GM12878 (cell line): ENCODE measurements around the gene CNPY1. TPM values are rescaled to one million over a fixed set of nuclear protein-coding genes. Genes with fewer than 3 reads are reported as not detected.

Experiments used
- ATAC-seq: fragments of 200-7000 bp; cut with Tn5 transposase; 3 replicates; pipeline ENCODE4 v1.9.1; 2020; ENCODE audit warnings: mild to moderate bottlenecking, moderate library complexity
- BruUV-seq: library from RNA; stranded (reverse); fragments of 400-500 nt; replicated peaks from 2 replicates; lab custom pipeline; 2021; lab: Mats Ljungman, UMichigan
- CTCF ChIA-PET: fragments of 300-600 bp; sonication (Branson Sonifier 250); formaldehyde crosslinking; extraction: SDS; loops from one replicate; lab custom pipeline; 2021; ENCODE audit warnings: inconsistent platforms; lab: Yijun Ruan, JAX
- POLR2A ChIA-PET: fragments of 350-600 bp; formaldehyde crosslinking; extraction: SDS; loops from one replicate; lab custom pipeline; 2021; ENCODE audit warnings: inconsistent platforms; lab: Charles Lee
- RAD21 ChIA-PET: fragments of 300-600 bp; sonication (Branson Sonifier 250); formaldehyde crosslinking; loops from one replicate; lab custom pipeline; 2023; ENCODE audit warnings: antibody characterized with exemption; ENCODE audit not compliant: unreplicated experiment; lab: Charles Lee
- SMC1A ChIA-PET: fragments of 300-600 bp; sonication (Branson Sonifier 250); formaldehyde crosslinking; loops from one replicate; lab custom pipeline; 2023; ENCODE audit not compliant: unreplicated experiment, uncharacterized antibody; lab: Charles Lee
- DNase-seq: peaks from one replicate; pipeline ENCODE4 v3.0.0-alpha.2; 2011; ENCODE audit warnings: low read depth, low spot score
- FAIRE-seq: peaks from 3 replicates; lab custom pipeline; 2011; peaks lifted over from hg19 to GRCh38; lab: Jason Lieb, UNC
- H2AFZ ChIP-seq: 2 replicates; pipeline ENCODE4 v1.6.0; 2011; ENCODE audit warnings: low read depth, low read length, control low read depth; ENCODE audit not compliant: control insufficient read depth
- H3K27ac ChIP-seq: 2 replicates; pipeline ENCODE4 v1.5.1; 2011; ENCODE audit warnings: control low read depth; ENCODE audit not compliant: control insufficient read depth, insufficient read depth
- H3K27me3 ChIP-seq, 2 experiments: replicated peaks in 1 of 2; 2 replicates each; pipeline versions ENCODE4 v1.6.0 to v1.6.1; 2011; ENCODE audit warnings: low read length in 1 of 2; ENCODE audit not compliant: control insufficient read depth in 2 of 2, insufficient read depth in 2 of 2
- H3K36me3 ChIP-seq, 2 experiments: 2 replicates each; pipeline ENCODE4 v1.5.1; 2011; ENCODE audit warnings: low read length in 1 of 2; ENCODE audit not compliant: control insufficient read depth in 2 of 2, insufficient read depth in 2 of 2
- H3K4me1 ChIP-seq: 2 replicates; pipeline ENCODE4 v1.6.1; 2011; ENCODE audit warnings: mild to moderate bottlenecking, low read length, moderate library complexity, mixed read lengths; ENCODE audit not compliant: control insufficient read depth, insufficient read depth
- H3K4me2 ChIP-seq: 2 replicates; pipeline ENCODE4 v1.6.0; 2011; ENCODE audit warnings: control low read depth; ENCODE audit not compliant: control insufficient read depth, insufficient read depth
- H3K4me3 ChIP-seq: fragments of 200-600 bp; sonication (generic); 2 replicates; pipeline ENCODE4 v1.5.1; 2016
- H3K79me2 ChIP-seq: 2 replicates; pipeline ENCODE4 v1.6.0; 2011; ENCODE audit warnings: low read length; ENCODE audit not compliant: control insufficient read depth, insufficient read depth
- H3K9ac ChIP-seq: 2 replicates; pipeline ENCODE4 v1.8.0; 2011; ENCODE audit warnings: low read length, control low read depth, mixed read lengths; ENCODE audit not compliant: control insufficient read depth, insufficient read depth
- H3K9me3 ChIP-seq: replicated peaks from 3 replicates; pipeline ENCODE4 v1.5.1; 2011; ENCODE audit warnings: mild to moderate bottlenecking, low read length; ENCODE audit not compliant: control insufficient read depth, insufficient read depth
- H4K20me1 ChIP-seq: 2 replicates; pipeline ENCODE4 v1.6.0; 2011; ENCODE audit not compliant: control insufficient read depth, insufficient read depth
- CREB1 ChIP-seq: IDR thresholded peaks from 2 replicates; pipeline ENCODE4 v1.6.1; 2012; ENCODE audit warnings: low read depth, mild to moderate bottlenecking, inconsistent platforms
- DPF2 ChIP-seq: fragments of 450-650 bp; IDR thresholded peaks from 2 replicates; pipeline ENCODE4 v1.6.1; 2017; ENCODE audit warnings: mild to moderate bottlenecking
- HDAC6 ChIP-seq: fragments of 200-600 bp; sonication (generic); IDR thresholded peaks from one replicate; pipeline ENCODE4 v1.8.0; 2017; ENCODE audit warnings: antibody characterized with exemption; ENCODE audit not compliant: unreplicated experiment
- JUND ChIP-seq: IDR thresholded peaks from 2 replicates; pipeline ENCODE4 v1.6.1; 2012; ENCODE audit warnings: low read depth, mild to moderate bottlenecking, low read length, improper control_type of control experiment, moderate library complexity
- ZBTB33 ChIP-seq: fragments of 450-650 bp; IDR thresholded peaks from 2 replicates; pipeline ENCODE4 v1.6.1; 2017; ENCODE audit warnings: mild to moderate bottlenecking
- ZSCAN29 ChIP-seq: fragments of 450-650 bp; IDR thresholded peaks from 2 replicates; pipeline ENCODE4 v1.6.1; 2017; ENCODE audit warnings: mild to moderate bottlenecking, moderate library complexity
- WGBS: methylation state at CpG from one replicate; pipeline ENCODE4 v1.1.6; 2016; ENCODE audit warnings: low lambda C conversion rate; ENCODE audit not compliant: insufficient replicate concordance, insufficient coverage; ENCODE audit errors: missing lambda C conversion rate; 5-methylcytosine and 5-hydroxymethylcytosine counted together
- in situ Hi-C: fragments of 300-500 bp; cut with MboI; formaldehyde crosslinking; loops from 9 replicates; pipeline ENCODE4 v1.14.3; 2018; ENCODE audit warnings: mixed read lengths
- intact Hi-C: fragments of 100-400 bp; cut with micrococcal nuclease; formaldehyde crosslinking; loops from one replicate; pipeline ENCODE4 v1.14.2; 2022; ENCODE audit not compliant: unreplicated experiment
- polyA plus RNA-seq, 11 experiments: library from polyadenylated mRNA; depleted of rRNA in 4 of 11; unstranded in 6 of 11; stranded (reverse) in 5 of 11; fragments of >200 nt; fragmentation: Nextera tagmentation in 4 of 11; fragmentation: Illumina TruSeq in 1 of 11; extraction: Ambion mirVana in 4 of 11; extraction: Trizol in 1 of 11; gene quantifications; 1 replicate in 1 of 11; 2 replicates in 10 of 11; pipeline versions ENCODE4 v1.2.1 to v1.2.3, GENCODE V29; 2011 to 2016; ENCODE audit warnings: inconsistent platforms in 2 of 11, missing spikeins in 2 of 11, low read depth in 1 of 11
- total RNA-seq, 4 experiments: library from RNA; depleted of rRNA in 3 of 4; stranded (reverse); fragments of >200 nt in 3 of 4; fragmentation: Illumina TruSeq in 1 of 4; extraction: Trizol in 1 of 4; gene quantifications; 2 replicates each; pipeline versions ENCODE4 v1.2.1 to v1.2.3, GENCODE V29; 2013 to 2021

The CNPY1 gene
- total and polyA plus RNA-seq, 10 of the 15 experiments (the other 5 are each of a cell fraction or from before 2014, with no cell fraction given): not detected

- ChIA-PET SMC1A (no interaction called here), CTCF (no interaction called here), RAD21 (no interaction called here), POLR2A (no interaction called here)
- H3K4me1 ChIP-seq: no peaks in the 10 kb centered on the region
- DNase-seq: no peak
- 17% methylated on average over 12 of the region's 12 CpGs for WGBS
- no peak for FAIRE-seq
- intact Hi-C loops (no loop called here), in situ Hi-C loops (no loop called here)
- no peaks in the 10 kb centered on the region for H3K36me3 ChIP-seq
- no peaks in the 10 kb centered on the region for H3K79me2 ChIP-seq
- H3K4me3 ChIP-seq: no peak overlapping the region
- no peak overlapping the region for H3K27ac ChIP-seq
- no peaks in the 10 kb centered on the region for H4K20me1 ChIP-seq
- no TSS peak for BruUV-seq
- H3K9ac ChIP-seq: no peak overlapping the region
- H2AFZ ChIP-seq: no peak overlapping the region
- TF ChIP-seq ZBTB33 (no peak), ZSCAN29 (no peak), JUND (no peak), HDAC6 (no peak), DPF2 (no peak), CREB1 (no peak)
- no peak for ATAC-seq
- H3K9me3 ChIP-seq: no peaks in the 10 kb centered on the region; the same call in 2 of the 3 replicates
- peaks cover 15 to 57% of the 10 kb centered on the region in 2 experiments for H3K27me3 ChIP-seq
- no peak overlapping the region for H3K4me2 ChIP-seq
These were observed 76.8 kb downstream of the CNPY1 start for GRCh38 chr7:155469311-155470185.
